DMS 273 (cell line): ENCODE results near the gene NCKAP1.
A peak's percentile ranks its signal among the peaks of the same experiment; 100 is the strongest.

ENCODE experiments used
- DNase-seq: peaks from one replicate; lab custom pipeline; 2025; ENCODE audit not compliant: unreplicated experiment; lab: John Stamatoyannopoulos, UW

Gene NCKAP1

DNA sequence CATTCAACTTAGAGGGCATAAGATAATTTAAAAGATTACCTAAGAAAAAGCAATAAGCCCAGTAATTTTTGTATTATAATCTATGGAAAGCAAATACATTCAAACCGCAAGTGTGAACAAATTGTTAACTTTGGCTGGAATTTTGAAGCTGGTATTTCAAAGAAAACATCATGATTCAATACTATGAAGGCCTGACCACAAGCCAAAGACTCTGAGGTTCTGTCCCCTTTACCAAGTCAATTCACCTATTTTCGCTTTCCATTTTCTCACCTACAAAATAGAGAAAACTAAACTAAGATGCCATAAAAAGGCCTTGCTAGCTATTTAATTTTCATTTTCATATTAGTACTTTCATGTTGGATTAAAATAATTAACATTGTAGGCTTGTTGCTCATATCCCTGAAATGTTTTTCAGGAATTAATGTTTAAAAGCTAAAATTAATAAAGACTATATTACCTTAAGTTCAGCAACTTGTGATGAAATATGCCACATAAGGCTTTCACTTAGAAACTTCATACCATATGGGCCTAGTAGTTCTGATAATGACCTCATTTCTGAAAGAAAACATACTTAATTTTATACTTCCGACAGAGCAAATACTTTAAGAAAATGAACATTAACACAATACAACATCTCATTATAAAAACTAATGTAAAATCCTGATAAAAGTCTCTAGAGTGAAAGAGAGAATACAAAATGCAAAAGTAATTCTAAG lies 86.2 kb downstream of the NCKAP1 start:
- DNase-seq: no peak

DNA sequence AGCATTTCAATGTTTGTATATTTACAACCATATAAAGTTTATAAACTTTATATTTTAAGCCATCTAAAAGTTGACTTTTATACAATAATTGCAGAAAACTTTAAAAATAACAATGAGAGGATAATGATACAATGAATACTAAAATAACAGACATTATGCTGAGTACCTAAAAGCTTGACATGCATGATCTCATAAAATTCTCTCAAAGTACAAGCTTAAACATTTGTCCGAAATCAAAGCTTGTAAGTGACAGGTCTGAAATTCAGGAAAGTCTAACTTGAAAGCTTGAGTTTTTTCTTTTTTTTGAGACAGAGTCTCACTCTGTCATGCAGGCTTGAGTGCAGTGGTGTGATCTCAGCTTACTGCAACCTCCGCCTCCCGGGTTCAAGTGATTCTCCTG lies 87.7 kb downstream of the NCKAP1 start:
- DNase-seq: no peak

GRCh38 chr2:182949572-182950189 lies 88.6 kb downstream of the NCKAP1 start:
- peak; percentile 40 for DNase-seq

- DNase-seq: no peak
These were observed 89.2 kb downstream of the NCKAP1 start for GRCh38 chr2:182949052-182949451.

GRCh38 chr2:182946958-182947369 lies 91.3 kb downstream of the NCKAP1 start:
- DNase-seq: peak; percentile 49

DNA sequence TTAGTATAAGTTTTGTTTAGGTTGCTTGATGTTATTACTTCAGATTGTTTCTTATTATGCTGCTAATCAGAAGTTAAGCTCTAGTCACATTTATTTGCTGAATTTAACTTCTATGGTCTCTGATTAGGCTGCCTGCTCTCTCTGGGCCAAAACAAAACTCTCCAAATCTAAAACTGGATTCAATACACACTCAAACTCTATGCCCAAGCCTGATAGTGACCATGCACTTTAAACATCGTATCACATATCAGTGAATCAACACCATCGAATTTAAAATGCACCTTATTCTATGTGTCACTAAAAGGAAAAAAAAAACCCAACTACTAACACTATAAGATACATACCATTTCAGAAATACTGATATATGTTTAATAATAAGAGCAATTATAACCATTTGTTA lies 94.9 kb downstream of the NCKAP1 start:
- DNase-seq: no peak

- no peak for DNase-seq
These were observed 95.5 kb downstream of the NCKAP1 start for GRCh38 chr2:182942756-182943155.

GRCh38 chr2:182941919-182942318 lies 96.3 kb downstream of the NCKAP1 start:
- DNase-seq: peak; percentile 80

GRCh38 chr2:182941121-182941722 lies 97.0 kb downstream of the NCKAP1 start:
- DNase-seq: peak; percentile 50

GRCh38 chr2:182937870-182938269 lies 100.4 kb downstream of the NCKAP1 start:
- DNase-seq: no peak

DNA sequence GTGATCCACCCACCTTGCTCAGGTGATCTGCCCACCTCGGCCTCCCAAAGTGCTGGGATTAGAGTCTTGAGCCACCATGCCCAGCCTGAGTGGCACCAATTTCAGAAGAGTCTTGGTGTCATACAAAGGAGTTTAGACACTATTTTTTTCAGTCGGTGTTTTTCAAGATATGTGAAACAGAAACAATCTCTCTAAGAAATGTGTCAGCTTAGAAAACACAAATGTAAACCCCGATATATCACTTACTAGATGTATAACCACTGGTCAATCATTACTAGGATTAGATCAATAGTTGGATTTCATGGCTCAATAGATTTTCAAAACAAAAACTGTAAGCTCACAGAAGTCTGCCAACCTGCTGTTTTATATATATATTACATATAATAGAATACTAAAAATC lies 104.6 kb downstream of the NCKAP1 start:
- no peak for DNase-seq

DNA sequence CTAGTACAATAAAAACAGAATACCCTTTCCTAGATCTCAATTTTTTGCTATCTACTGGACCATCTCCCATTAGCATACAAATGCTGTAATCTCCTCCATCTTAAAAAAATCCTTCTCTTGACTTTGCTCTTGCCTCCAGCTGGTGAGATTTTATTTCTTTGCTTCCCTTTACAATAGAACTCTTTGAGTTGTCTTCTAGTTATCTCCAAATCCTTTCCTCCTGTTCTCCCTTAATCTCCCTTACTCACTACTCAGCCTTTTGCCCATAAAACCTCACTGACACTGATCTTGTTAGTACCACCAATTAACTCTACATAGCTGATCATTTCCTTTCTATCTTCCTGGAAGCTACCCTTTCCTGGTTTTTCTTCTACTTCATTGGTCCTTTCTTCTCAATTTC lies 108.3 kb downstream of the NCKAP1 start:
- DNase-seq: no peak

- DNase-seq: no peak
These were observed 114.0 kb downstream of the NCKAP1 start for GRCh38 chr2:182924306-182924705.

DNA sequence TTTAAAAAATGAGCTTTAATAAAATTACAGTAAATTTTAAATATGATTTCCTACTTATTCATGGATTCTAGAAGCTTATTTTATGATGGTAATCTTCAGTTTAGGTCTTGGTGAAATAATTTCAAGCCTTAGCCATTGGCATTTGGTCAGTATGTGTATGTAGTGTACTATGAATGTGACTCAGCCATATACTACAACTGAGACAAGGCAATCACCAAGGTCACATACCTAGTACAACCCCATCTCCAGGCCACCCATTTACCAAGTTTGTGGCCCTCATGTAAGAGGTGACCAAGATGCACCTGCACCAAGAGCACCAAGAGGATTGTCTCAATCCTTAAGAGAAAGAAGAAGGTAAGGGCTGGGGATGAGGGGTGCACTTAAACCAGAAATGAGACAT lies 117.0 kb downstream of the NCKAP1 start:
- DNase-seq: no peak

GRCh38 chr2:182920631-182921056 lies 117.6 kb downstream of the NCKAP1 start:
- no peak for DNase-seq

- no peak for DNase-seq
These were observed 118.2 kb downstream of the NCKAP1 start for GRCh38 chr2:182920089-182920488.

DNA sequence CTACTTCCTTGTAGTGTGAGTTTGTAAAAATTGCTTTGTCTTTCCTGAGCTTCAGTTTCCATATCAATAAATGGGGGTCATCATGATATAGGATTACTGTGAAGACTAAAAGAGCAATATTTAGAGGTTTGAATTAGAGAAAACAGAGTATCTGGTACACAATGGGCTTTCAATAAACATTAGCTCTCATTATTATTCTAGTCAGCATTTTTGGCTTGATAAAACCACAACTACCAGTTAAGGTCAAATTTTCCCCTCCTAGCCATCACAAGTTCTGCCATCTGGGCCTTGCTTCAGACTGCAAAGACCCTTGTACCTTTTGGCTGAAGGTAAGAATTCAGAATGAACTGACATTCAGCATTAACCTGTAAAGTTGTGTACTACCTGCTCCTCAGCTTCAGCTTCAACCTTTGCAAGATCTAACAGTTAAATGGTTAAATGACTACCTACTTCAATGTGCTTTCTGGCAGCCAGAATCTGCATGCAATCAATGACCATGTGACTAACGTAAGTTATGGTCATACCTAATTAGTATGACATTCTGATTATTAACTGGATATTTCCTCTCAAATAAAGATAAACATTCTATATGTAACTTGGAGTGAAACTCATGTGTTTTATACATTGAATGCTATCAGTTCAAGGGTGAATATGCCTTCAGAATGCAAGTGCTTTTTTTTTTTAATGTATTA lies 119.2 kb downstream of the NCKAP1 start:
- DNase-seq: no peak

DNA sequence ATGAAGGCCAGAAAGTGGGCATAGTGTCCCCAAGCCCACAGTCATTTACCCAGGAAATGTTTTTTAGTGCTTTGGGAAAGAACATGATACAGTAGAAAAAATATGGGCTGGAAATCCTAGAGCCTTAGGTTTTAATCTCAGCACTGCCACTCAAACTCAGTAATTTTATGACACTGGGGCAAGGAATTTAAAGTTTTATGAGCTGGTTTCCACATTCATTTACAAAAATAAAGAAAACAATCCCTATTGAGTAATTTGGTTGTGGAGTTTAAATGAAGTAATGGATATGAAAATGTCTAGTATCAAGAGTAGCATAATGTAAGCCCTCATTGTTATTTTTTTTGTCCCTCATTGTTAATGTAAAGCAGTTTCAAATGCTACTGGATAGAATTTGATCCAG lies 120.3 kb downstream of the NCKAP1 start:
- DNase-seq: no peak

DNA sequence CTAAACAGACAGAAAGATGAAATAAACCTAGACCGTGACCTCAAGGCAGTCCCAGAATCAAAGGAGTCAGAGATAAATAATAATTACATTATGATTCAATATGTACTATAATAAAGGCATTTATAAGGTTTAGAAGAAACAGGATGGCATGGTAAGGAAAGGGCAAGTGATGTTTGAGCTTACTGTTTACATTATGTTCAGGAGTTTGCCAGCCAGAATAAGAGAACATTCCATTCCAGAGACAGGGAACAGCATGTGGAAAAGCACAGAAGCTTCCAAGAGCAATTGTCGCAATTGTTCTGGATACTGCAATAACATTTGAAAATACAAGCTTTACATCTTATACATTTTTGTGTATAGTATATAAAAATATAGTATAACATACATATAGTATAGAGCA lies 121.8 kb downstream of the NCKAP1 start:
- DNase-seq: no peak

GRCh38 chr2:182915369-182916326 lies 122.6 kb downstream of the NCKAP1 start:
- DNase-seq: peak; percentile 35

DNA sequence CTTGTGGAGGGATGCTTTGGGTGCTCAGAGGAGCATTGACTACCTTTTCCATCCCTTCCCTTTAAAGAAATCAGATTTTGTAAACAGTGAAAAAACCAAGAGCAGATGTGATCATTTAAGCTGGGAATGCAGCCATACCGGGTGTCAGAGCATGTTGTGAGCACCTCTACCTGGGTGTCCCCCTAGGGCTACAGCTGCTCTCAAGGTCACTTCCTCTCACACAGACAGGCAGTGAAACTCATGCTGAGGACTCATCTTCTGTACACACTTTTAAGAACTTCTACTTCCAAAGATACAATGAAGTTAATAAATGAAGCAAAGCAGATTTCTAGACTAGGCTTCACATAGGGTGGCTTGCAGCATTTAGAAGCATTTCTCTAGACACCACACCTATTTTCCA lies 123.4 kb downstream of the NCKAP1 start:
- DNase-seq: no peak
